BLaER1 treated with 17β-estradiol and CSF1 and Interleukin-3, amounts not matched to agents 10 nM and 100 nM (cell line): ENCODE data around the gene POU2F1.
"Not testable (repeated sequence)": the region's sequence is repeated elsewhere in the genome, so short reads cannot be mapped to it uniquely, and the experiment has no call there.

ENCODE experiments used
- H3K27ac ChIP-seq, 11 experiments: shearing (Covaris generic); formaldehyde crosslinking; 2 replicates each; pipeline ENCODE4 v1.8.1; 2022
- H3K27me3 ChIP-seq, 11 experiments: shearing (Covaris generic); formaldehyde crosslinking; 2 replicates each; pipeline ENCODE4 v1.8.1; 2022
- H3K36me3 ChIP-seq, 11 experiments: shearing (Covaris generic); formaldehyde crosslinking; 2 replicates each; pipeline ENCODE4 v1.8.1; 2022
- H3K4me1 ChIP-seq, 10 experiments: shearing (Covaris generic); formaldehyde crosslinking; 2 replicates each; pipeline ENCODE4 v1.8.1; 2022
- H3K4me2 ChIP-seq, 11 experiments: shearing (Covaris generic); formaldehyde crosslinking; 2 replicates each; pipeline ENCODE4 v1.8.1; 2022
- H3K4me3 ChIP-seq, 10 experiments: shearing (Covaris generic); formaldehyde crosslinking; 2 replicates each; pipeline ENCODE4 v1.8.1; 2022
- H3K9ac ChIP-seq, 11 experiments: shearing (Covaris generic); formaldehyde crosslinking; 2 replicates each; pipeline ENCODE4 v1.8.1; 2022
- H3K9me3 ChIP-seq, 11 experiments: shearing (Covaris generic); formaldehyde crosslinking; replicated peaks in 1 of 11; 2 replicates each; pipeline ENCODE4 v1.8.1; 2022
- H4K20me1 ChIP-seq, 11 experiments: shearing (Covaris generic); formaldehyde crosslinking; 2 replicates each; pipeline ENCODE4 v1.8.1; 2022
- Cebpa-rat ChIP-seq, 11 experiments: shearing (Covaris generic); IDR thresholded peaks; 2 replicates each; pipeline ENCODE4 v1.8.1; 2022

POU2F1 gene

GRCh38 chr1:167223144-167224103, 2.7 kb downstream of the POU2F1 start:
- H3K27ac ChIP-seq: peak overlapping the region in 9 of 11 experiments; percentile 85 to 97 (median 92); a peak in 15 of 22 replicates
- H3K4me3 ChIP-seq: peak overlapping the region in 5 of 10 experiments; percentile 2 to 99 (median 86); a peak in 5 of 20 replicates
- peak overlapping the region; percentile 88 to 98 (median 94); a peak in 21 of 22 replicates for H3K9ac ChIP-seq
- H3K36me3 ChIP-seq: no peaks in the 10 kb centered on the region
- no peaks in the 10 kb centered on the region for H3K27me3 ChIP-seq
- no peaks in the 10 kb centered on the region for H3K9me3 ChIP-seq
- peaks cover 24 to 44% (median 31%) of the 10 kb centered on the region in 10 experiments for H3K4me1 ChIP-seq
- peak overlapping the region; percentile 72 to 94 (median 83); a peak in 21 of 22 replicates for H3K4me2 ChIP-seq
- H4K20me1 ChIP-seq: peaks cover 0 to 40% (median 0%) of the 10 kb centered on the region in 11 experiments; a peak in 7 of 22 replicates
- no peak for TF ChIP-seq Cebpa-rat (IDR thresholded peaks at IDR 0.05)

- H3K9me3 ChIP-seq, H3K36me3 ChIP-seq, H3K4me3 ChIP-seq, H3K27me3 ChIP-seq, H3K27ac ChIP-seq, H3K9ac ChIP-seq: not testable (repeated sequence)
- Histone ChIP-seq H3K4me2 (peak overlapping the region in 1 of 11 experiments; percentile 4; a peak in 1 of 22 replicates), H4K20me1 (peaks cover 0 to 42% (median 0%) of the 10 kb centered on the region in 11 experiments; a peak in 7 of 22 replicates), H3K4me1 (peaks cover 15 to 47% (median 26%) of the 10 kb centered on the region in 10 experiments)
Observed at GRCh38 chr1:167224734-167225235, 4.1 kb downstream of the POU2F1 start.

DNA sequence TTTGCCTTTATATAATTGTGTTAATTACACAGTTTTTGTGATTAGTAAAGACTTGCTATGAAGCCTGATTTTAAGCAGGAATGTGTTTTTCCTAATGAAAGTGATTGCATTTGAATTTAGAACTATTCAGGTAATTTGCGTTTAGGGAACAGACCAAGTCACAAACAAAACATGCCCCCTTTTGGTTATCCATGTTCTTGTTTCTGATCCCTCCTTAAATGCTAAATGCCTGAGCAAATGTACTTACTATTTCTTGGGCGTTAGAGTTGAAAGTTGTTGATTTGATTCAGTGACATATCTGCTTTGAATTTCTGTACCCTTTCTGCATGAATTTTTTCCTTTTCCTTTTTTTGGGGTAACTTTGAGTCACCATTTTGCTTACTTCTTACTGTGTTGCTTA, 5.2 kb downstream of the POU2F1 start:
- H3K27me3 ChIP-seq: no peaks in the 10 kb centered on the region

GRCh38 chr1:167227934-167228378, 7.3 kb downstream of the POU2F1 start:
- Histone ChIP-seq H3K4me3 (no peak overlapping the region), H4K20me1 (peaks cover 0 to 40% (median 0%) of the 10 kb centered on the region in 11 experiments; a peak in 7 of 22 replicates), H3K27me3 (no peaks in the 10 kb centered on the region), H3K4me1 (peaks cover 9 to 52% (median 27%) of the 10 kb centered on the region in 10 experiments), H3K9me3 (no peaks in the 10 kb centered on the region), H3K36me3 (no peaks in the 10 kb centered on the region), H3K9ac (no peak overlapping the region), H3K4me2 (peak overlapping the region in 4 of 11 experiments; percentile 1 to 18 (median 6); a peak in 2 of 22 replicates), H3K27ac (no peak overlapping the region)
- TF ChIP-seq Cebpa-rat (IDR thresholded peaks at IDR 0.05): no peak

More for the DNA sequence above, 5.2 kb downstream of the POU2F1 start:
- Histone ChIP-seq H4K20me1 (peaks cover 0 to 42% (median 0%) of the 10 kb centered on the region in 11 experiments; a peak in 7 of 22 replicates), H3K4me2 (no peak overlapping the region), H3K4me1 (peaks cover 15 to 58% (median 34%) of the 10 kb centered on the region in 10 experiments), H3K9me3 (no peaks in the 10 kb centered on the region), H3K9ac (no peak overlapping the region), H3K36me3 (no peaks in the 10 kb centered on the region), H3K4me3 (no peak overlapping the region), H3K27ac (no peak overlapping the region)
- no peak for TF ChIP-seq Cebpa-rat (IDR thresholded peaks at IDR 0.05)

DNA sequence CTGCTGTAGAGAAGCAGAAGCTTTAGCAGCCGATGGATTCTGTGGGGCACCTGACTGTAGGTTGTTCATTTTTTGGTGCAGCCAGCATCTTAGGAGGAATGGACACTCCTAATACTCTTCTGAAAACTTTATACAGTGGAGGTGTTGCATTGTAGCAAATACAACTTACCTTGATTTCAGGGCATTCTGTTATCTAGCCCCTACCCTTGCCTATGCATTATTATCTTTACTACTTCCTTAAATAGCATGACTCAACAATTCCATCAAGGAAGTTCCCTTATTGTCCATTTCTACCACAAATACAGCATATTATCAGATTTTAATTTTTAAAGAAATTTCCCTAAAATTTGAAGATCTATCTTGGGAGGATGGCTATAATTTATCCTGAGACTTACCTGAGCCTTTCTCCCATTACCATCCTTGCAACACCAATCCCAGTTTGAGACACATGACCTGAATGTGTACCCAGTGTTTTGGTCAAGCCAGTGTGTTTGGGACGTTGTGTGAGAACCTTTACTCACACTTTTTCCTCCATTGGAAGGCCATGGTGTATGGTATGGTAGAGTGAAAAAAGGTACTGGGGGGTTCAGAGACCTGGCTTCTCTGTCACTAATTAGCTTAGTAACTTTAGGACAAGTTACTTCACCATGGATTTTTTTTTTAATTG, 9.2 kb downstream of the POU2F1 start:
- H3K27me3 ChIP-seq: no peaks in the 10 kb centered on the region
- no peaks in the 10 kb centered on the region for H3K9me3 ChIP-seq
- H3K4me3 ChIP-seq: no peak overlapping the region
- H3K4me2 ChIP-seq: peak overlapping the region in 9 of 11 experiments; percentile 0 to 71 (median 57); a peak in 14 of 22 replicates
- H3K9ac ChIP-seq: no peak overlapping the region
- peaks cover 0 to 41% (median 0%) of the 10 kb centered on the region in 11 experiments; a peak in 7 of 22 replicates for H4K20me1 ChIP-seq
- peaks cover 10 to 45% (median 26%) of the 10 kb centered on the region in 10 experiments for H3K4me1 ChIP-seq
- H3K27ac ChIP-seq: peak overlapping the region in 9 of 11 experiments; percentile 3 to 69 (median 42); a peak in 15 of 22 replicates
- H3K36me3 ChIP-seq: 0 out of 22 replicates have a peak, but pooled peaks cover 0 to 4% (median 0%) of the 10 kb centered on the region in 11 experiments
- no peak for TF ChIP-seq Cebpa-rat (IDR thresholded peaks at IDR 0.05)

GRCh38 chr1:167230437-167230836, 9.8 kb downstream of the POU2F1 start:
- no peak for TF ChIP-seq Cebpa-rat (IDR thresholded peaks at IDR 0.05)
- Histone ChIP-seq H4K20me1 (peaks cover 0 to 46% (median 5%) of the 10 kb centered on the region in 11 experiments; a peak in 7 of 22 replicates), H3K4me2 (peak overlapping the region in 6 of 11 experiments; percentile 54 to 71 (median 66); a peak in 11 of 22 replicates), H3K4me1 (peaks cover 16 to 51% (median 32%) of the 10 kb centered on the region in 10 experiments), H3K9ac (no peak overlapping the region), H3K9me3 (no peaks in the 10 kb centered on the region), H3K27ac (peak overlapping the region in 9 of 11 experiments; percentile 3 to 69 (median 42); a peak in 14 of 22 replicates), H3K4me3 (no peak overlapping the region), H3K36me3 (0 out of 22 replicates have a peak, but pooled peaks cover 0 to 4% (median 0%) of the 10 kb centered on the region in 11 experiments), H3K27me3 (no peaks in the 10 kb centered on the region)

DNA sequence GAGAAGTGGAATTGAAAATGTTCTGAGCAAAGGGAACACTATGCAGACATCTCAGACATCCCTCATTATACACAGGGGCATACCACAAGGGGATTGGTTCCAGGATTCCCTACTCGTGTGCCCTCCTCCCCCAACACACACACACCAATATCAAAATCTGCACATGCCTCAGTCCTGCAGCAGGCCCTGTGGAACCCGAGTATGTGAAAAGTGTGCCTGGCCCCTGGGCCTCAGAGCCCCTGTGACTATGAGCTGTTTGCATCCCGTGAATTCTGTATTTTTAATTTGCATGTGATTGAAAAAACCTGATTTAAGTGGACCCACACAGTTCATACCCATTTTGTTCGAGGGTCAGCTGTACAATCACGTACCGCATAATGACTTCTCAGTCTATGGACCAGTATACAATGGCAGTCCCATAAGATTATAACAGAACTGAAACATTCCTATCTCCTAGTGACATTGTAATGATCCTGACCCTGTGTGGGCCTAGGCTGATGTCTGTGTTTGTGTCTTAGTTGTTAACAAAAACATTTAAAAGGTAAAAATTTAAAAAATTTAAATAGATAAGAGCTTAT, 11.3 kb downstream of the POU2F1 start:
- Histone ChIP-seq H3K9me3 (no peaks in the 10 kb centered on the region), H4K20me1 (peaks cover 0 to 52% (median 0%) of the 10 kb centered on the region in 11 experiments; a peak in 5 of 22 replicates), H3K27me3 (no peaks in the 10 kb centered on the region), H3K4me2 (no peak overlapping the region), H3K4me1 (peaks cover 17 to 50% (median 34%) of the 10 kb centered on the region in 10 experiments), H3K27ac (no peak overlapping the region), H3K36me3 (0 out of 22 replicates have a peak, but pooled peaks cover 0 to 4% (median 0%) of the 10 kb centered on the region in 11 experiments), H3K9ac (no peak overlapping the region), H3K4me3 (no peak overlapping the region)
- no peak for TF ChIP-seq Cebpa-rat (IDR thresholded peaks at IDR 0.05)

GRCh38 chr1:167232801-167233200, 12.1 kb downstream of the POU2F1 start:
- Histone ChIP-seq H3K4me2 (no peak overlapping the region), H4K20me1 (peaks cover 0 to 50% (median 0%) of the 10 kb centered on the region in 11 experiments; a peak in 5 of 22 replicates), H3K9ac (no peak overlapping the region), H3K4me1 (peaks cover 17 to 47% (median 34%) of the 10 kb centered on the region in 10 experiments), H3K27me3 (no peaks in the 10 kb centered on the region), H3K4me3 (no peak overlapping the region), H3K9me3 (no peaks in the 10 kb centered on the region), H3K27ac (no peak overlapping the region), H3K36me3 (0 out of 22 replicates have a peak, but pooled peaks cover 0 to 4% (median 0%) of the 10 kb centered on the region in 11 experiments)
- TF ChIP-seq Cebpa-rat (IDR thresholded peaks at IDR 0.05): no peak
